Peyer's patch (tissue), 4 donors: ENCODE results near the gene SLF1.

Experiments
- CTCF ChIP-seq, 6 experiments: fragments of 450-650 bp in 4 of 6; fragments of 200-600 bp in 2 of 6; sonication (generic) in 1 of 6; IDR thresholded peaks; one replicate each; pipeline ENCODE4 v1.5.1; 2017 to 2019; ENCODE audit warnings: antibody characterized with exemption in 6 of 6, mild to moderate bottlenecking in 3 of 6, moderate library complexity in 1 of 6
- POLR2A ChIP-seq, 2 donors: fragments of 450-650 bp; IDR thresholded peaks; one replicate each; pipeline ENCODE4 v1.5.1; 2017; ENCODE audit warnings: antibody characterized with exemption in 2 of 2, mild to moderate bottlenecking in 2 of 2, moderate library complexity in 2 of 2

- TF ChIP-seq POLR2A (IDR thresholded peaks at IDR 0.05) (no peak), CTCF (IDR thresholded peaks at IDR 0.05) (no peak)
These were observed 126.4 kb downstream of the SLF1 start for GRCh38 chr5:94744906-94745305.
